Lower lobe of right lung (tissue), 2 donors: ENCODE results near the gene BCO2. TPM values are rescaled to one million over a fixed set of nuclear protein-coding genes. Genes with fewer than 3 reads are reported as not detected.

Experiments
- ATAC-seq, 2 donors: fragments of 200-7000 bp; cut with Tn5 transposase; one replicate each; pipeline ENCODE4 v1.9.1; 2020 to 2022; ENCODE audit warnings: mild to moderate bottlenecking in 2 of 2, moderate library complexity in 2 of 2
- DNase-seq: peaks from one replicate; pipeline ENCODE4 v3.0.0-alpha.2; 2020
- H3K27ac ChIP-seq: fragments of 200-600 bp; one replicate; pipeline ENCODE4 v1.8.0; 2022
- H3K27me3 ChIP-seq: fragments of 200-600 bp; one replicate; pipeline ENCODE4 v1.8.0; 2022; ENCODE audit warnings: low read depth
- H3K36me3 ChIP-seq: fragments of 200-600 bp; one replicate; pipeline ENCODE4 v1.8.0; 2022; ENCODE audit warnings: mild to moderate bottlenecking
- H3K4me1 ChIP-seq: fragments of 200-600 bp; one replicate; pipeline ENCODE4 v1.8.0; 2022
- H3K4me3 ChIP-seq: fragments of 200-600 bp; one replicate; pipeline ENCODE4 v1.8.0; 2022; ENCODE audit warnings: mild to moderate bottlenecking
- H3K9me3 ChIP-seq: fragments of 200-600 bp; one replicate; pipeline ENCODE4 v1.8.0; 2022
- CTCF ChIP-seq: fragments of 200-600 bp; IDR thresholded peaks from one replicate; pipeline ENCODE4 v1.8.0; 2022; ENCODE audit warnings: antibody characterized with exemption, mild to moderate bottlenecking
- intact Hi-C: fragments of 100-400 bp; cut with DNase I; formaldehyde crosslinking; loops from one replicate; pipeline ENCODE4 v1.11.0; 2022
- total RNA-seq: library from RNA; stranded (reverse); fragmentation: NEBNext Ultra II Directional; extraction: Animal tissue kit (Norgen Biotek cat#: 25700); gene quantifications from one replicate; pipeline ENCODE4 v1.2.1, GENCODE V29; 2021
- donor health status: DM: no; HTN: yes; CAD: no; lungs with severe emphysema.

The BCO2 gene
- total RNA-seq, 1 donor from 2014 or later: 8.9 TPM

- intact Hi-C loops: no loop called here
- H3K4me3 ChIP-seq: no peak overlapping the region
- ATAC-seq (peak; percentile 27 to 68), DNase-seq (peak; percentile 59)
- H3K27me3 ChIP-seq: no peaks in the 10 kb centered on the region
- no peaks in the 10 kb centered on the region for H3K9me3 ChIP-seq
- no peak overlapping the region for H3K27ac ChIP-seq
- H3K36me3 ChIP-seq: no peaks in the 10 kb centered on the region
- H3K4me1 ChIP-seq: peaks cover 9% of the 10 kb centered on the region
- TF ChIP-seq CTCF: no peak
Measured at GRCh38 chr11:112173152-112173551, 2.2 kb upstream of the BCO2 start.

- DNase-seq (no peak), ATAC-seq (peak in 1 of 2 donors; percentile 30)
- H3K4me1 ChIP-seq: peaks cover 9% of the 10 kb centered on the region
- TF ChIP-seq CTCF: no peak
- H3K27me3 ChIP-seq: no peaks in the 10 kb centered on the region
- peak overlapping the region; percentile 60 for H3K27ac ChIP-seq
- no peaks in the 10 kb centered on the region for H3K9me3 ChIP-seq
- H3K36me3 ChIP-seq: no peaks in the 10 kb centered on the region
- H3K4me3 ChIP-seq: peak overlapping the region; percentile 45
- intact Hi-C loops: no loop called here
Measured at GRCh38 chr11:112175599-112175952, 264 bp downstream of the BCO2 start.

GRCh38 chr11:112176077-112176476 is 765 bp downstream of the BCO2 start:
- H3K36me3 ChIP-seq: no peaks in the 10 kb centered on the region
- H3K27ac ChIP-seq: peak overlapping the region; percentile 60
- DNase-seq: no peak
- no peak for TF ChIP-seq CTCF
- no peaks in the 10 kb centered on the region for H3K27me3 ChIP-seq
- H3K9me3 ChIP-seq: no peaks in the 10 kb centered on the region
- intact Hi-C loops: no loop called here
- H3K4me1 ChIP-seq: peaks cover 9% of the 10 kb centered on the region
- H3K4me3 ChIP-seq: no peak overlapping the region
- no peak for ATAC-seq

- no peaks in the 10 kb centered on the region for H3K27me3 ChIP-seq
- intact Hi-C loops: no loop called here
- H3K9me3 ChIP-seq: no peaks in the 10 kb centered on the region
- TF ChIP-seq CTCF: no peak
- H3K27ac ChIP-seq: no peak overlapping the region
- no peak for DNase-seq
- ATAC-seq: no peak
- peaks cover 9% of the 10 kb centered on the region for H3K4me1 ChIP-seq
- no peaks in the 10 kb centered on the region for H3K36me3 ChIP-seq
- no peak overlapping the region for H3K4me3 ChIP-seq
Measured at GRCh38 chr11:112177589-112177988, 2.3 kb downstream of the BCO2 start.

GRCh38 chr11:112178428-112178827 is 3.1 kb downstream of the BCO2 start:
- DNase-seq (no peak), ATAC-seq (no peak)
- no peak for TF ChIP-seq CTCF
- intact Hi-C loops: no loop called here
- H3K27me3 ChIP-seq: no peaks in the 10 kb centered on the region
- no peaks in the 10 kb centered on the region for H3K36me3 ChIP-seq
- H3K9me3 ChIP-seq: no peaks in the 10 kb centered on the region
- no peak overlapping the region for H3K4me3 ChIP-seq
- H3K4me1 ChIP-seq: peaks cover 9% of the 10 kb centered on the region
- H3K27ac ChIP-seq: no peak overlapping the region

GRCh38 chr11:112178936-112179335 is 3.6 kb downstream of the BCO2 start:
- DNase-seq: no peak
- peaks cover 9% of the 10 kb centered on the region for H3K4me1 ChIP-seq
- H3K27ac ChIP-seq: no peak overlapping the region
- intact Hi-C loops: no loop called here
- no peak for TF ChIP-seq CTCF
- H3K36me3 ChIP-seq: no peaks in the 10 kb centered on the region
- no peak overlapping the region for H3K4me3 ChIP-seq
- no peak for ATAC-seq
- H3K27me3 ChIP-seq: no peaks in the 10 kb centered on the region
- H3K9me3 ChIP-seq: no peaks in the 10 kb centered on the region
